Measurements from ENCODE around the gene LACTB.

- TF ChIP-seq POLR2A (IDR thresholded peaks at IDR 0.05), result no peak
- TF ChIP-seq CTCF (IDR thresholded peaks at IDR 0.05), result no peak
- peak; percentile 2 for TF ChIP-seq POLR2AphosphoS5 (IDR thresholded peaks at IDR 0.05)
- TF ChIP-seq EP300 (IDR thresholded peaks at IDR 0.05), result no peak
These were observed 48.8 kb upstream of the LACTB start for GRCh38 chr15:63072809-63073277.

All from gastroesophageal sphincter (tissue), 3 donors.